Progenitor cell of endocrine pancreas (in vitro differentiated cells): ENCODE results near the gene ZNF438. TPM values are rescaled to one million over a fixed set of nuclear protein-coding genes. Genes with fewer than 3 reads are reported as not detected.
A peak's percentile ranks its signal among the peaks of the same experiment; 100 is the strongest.

Experiments
- DNase-seq: peaks from one replicate; pipeline ENCODE4 v3.0.0; 2021; ENCODE audit warnings: low spot score; ENCODE audit not compliant: unreplicated experiment
- H3K27ac Mint-ChIP-seq: 2 replicates; pipeline ENCODE4 v1.8.0; 2021; ENCODE audit warnings: mild to moderate bottlenecking, moderate library complexity, mixed read lengths
- H3K27me3 Mint-ChIP-seq: 2 replicates; pipeline ENCODE4 v1.8.0; 2021; ENCODE audit warnings: mixed read lengths
- H3K36me3 Mint-ChIP-seq: 2 replicates; pipeline ENCODE4 v1.8.0; 2022; ENCODE audit warnings: mixed read lengths; ENCODE audit not compliant: insufficient read depth
- H3K4me1 Mint-ChIP-seq: 2 replicates; pipeline ENCODE4 v1.8.0; 2021; ENCODE audit warnings: low read depth, mixed read lengths
- H3K4me3 Mint-ChIP-seq: 2 replicates; pipeline ENCODE4 v1.8.0; 2021; ENCODE audit warnings: low read depth, mild to moderate bottlenecking, moderate library complexity, mixed read lengths
- H3K9me3 Mint-ChIP-seq: 2 replicates; pipeline ENCODE4 v1.8.0; 2021; ENCODE audit warnings: low read depth, mixed read lengths
- CTCF ChIP-seq: fragments of 200-600 bp; sonication (generic); IDR thresholded peaks from one replicate; pipeline ENCODE4 v1.5.0; 2021; ENCODE audit warnings: antibody characterized with exemption, mild to moderate bottlenecking; ENCODE audit not compliant: unreplicated experiment
- total RNA-seq: library from RNA; stranded (reverse); gene quantifications from 2 replicates; pipeline ENCODE4 v1.2.1, GENCODE V29; 2021

Gene ZNF438
- total RNA-seq, 1 donor from 2014 or later = 6.6 TPM

GRCh38 chr10:30832749-30833627 is 198.7 kb downstream of the ZNF438 start:
- peaks cover 5% of the 10 kb centered on the region for H3K27me3 Mint-ChIP-seq
- H3K27ac Mint-ChIP-seq = peak overlapping the region; percentile 86
- DNase-seq = no peak
- no peak for TF ChIP-seq CTCF
- no peak overlapping the region for H3K4me3 Mint-ChIP-seq
- H3K4me1 Mint-ChIP-seq = peaks cover 68% of the 10 kb centered on the region
- H3K9me3 Mint-ChIP-seq = peaks cover 2% of the 10 kb centered on the region
- H3K36me3 Mint-ChIP-seq = peaks cover 3% of the 10 kb centered on the region

GRCh38 chr10:30832001-30832748 is 199.5 kb downstream of the ZNF438 start:
- Mint-ChIP-seq H3K4me1 (peaks cover 74% of the 10 kb centered on the region), H3K27ac (no peak overlapping the region), H3K4me3 (no peak overlapping the region), H3K9me3 (no peaks in the 10 kb centered on the region), H3K36me3 (peaks cover 2% of the 10 kb centered on the region), H3K27me3 (peaks cover 5% of the 10 kb centered on the region)
- TF ChIP-seq CTCF = no peak
- DNase-seq = no peak

GRCh38 chr10:30831426-30831825 is 200.2 kb downstream of the ZNF438 start:
- Mint-ChIP-seq H3K9me3 (no peaks in the 10 kb centered on the region), H3K27ac (peak overlapping the region; percentile 94), H3K4me1 (peaks cover 78% of the 10 kb centered on the region), H3K4me3 (no peak overlapping the region), H3K36me3 (no peaks in the 10 kb centered on the region), H3K27me3 (peaks cover 4% of the 10 kb centered on the region)
- DNase-seq = no peak
- TF ChIP-seq CTCF = no peak

GRCh38 chr10:30830315-30831230 is 201.1 kb downstream of the ZNF438 start:
- Mint-ChIP-seq H3K36me3 (no peaks in the 10 kb centered on the region), H3K4me1 (peaks cover 83% of the 10 kb centered on the region), H3K27ac (peak overlapping the region; percentile 94), H3K9me3 (peaks cover 1% of the 10 kb centered on the region), H3K27me3 (peaks cover 1% of the 10 kb centered on the region), H3K4me3 (peak overlapping the region; percentile 4)
- no peak for TF ChIP-seq CTCF
- no peak for DNase-seq
